ENCODE measurements around the gene CHST11.

CHST11 gene

GRCh38 chr12:104482748-104483147 lies 26.0 kb downstream of the CHST11 start:
- DNase-seq, result no peak

- DNase-seq, result no peak
Observed at GRCh38 chr12:104484079-104484478, 27.3 kb downstream of the CHST11 start.

- DNase-seq, result peak; percentile 91
Observed at GRCh38 chr12:104485651-104486362, 29.1 kb downstream of the CHST11 start.

GRCh38 chr12:104486363-104486750 lies 29.6 kb downstream of the CHST11 start:
- no peak for DNase-seq

- DNase-seq, result no peak
Observed at GRCh38 chr12:104486943-104487819, 30.4 kb downstream of the CHST11 start.

GRCh38 chr12:104488374-104488773 lies 31.6 kb downstream of the CHST11 start:
- no peak for DNase-seq

GRCh38 chr12:104490186-104490585 lies 33.4 kb downstream of the CHST11 start:
- DNase-seq, result peak; percentile 73

- DNase-seq, result no peak
Observed at GRCh38 chr12:104490850-104491249, 34.1 kb downstream of the CHST11 start.

GRCh38 chr12:104493496-104493895 lies 36.7 kb downstream of the CHST11 start:
- no peak for DNase-seq

- DNase-seq, result no peak
Observed at GRCh38 chr12:104494137-104494792, 37.5 kb downstream of the CHST11 start.

- DNase-seq, result no peak
Observed at GRCh38 chr12:104494793-104495158, 38.0 kb downstream of the CHST11 start.

GRCh38 chr12:104495786-104496185 lies 39.0 kb downstream of the CHST11 start:
- no peak for DNase-seq

- no peak for DNase-seq
Observed at GRCh38 chr12:104496336-104496735, 39.6 kb downstream of the CHST11 start.

GRCh38 chr12:104498211-104498801 lies 41.6 kb downstream of the CHST11 start:
- DNase-seq, result no peak

GRCh38 chr12:104499668-104500332 lies 43.1 kb downstream of the CHST11 start:
- DNase-seq, result no peak

GRCh38 chr12:104501115-104501514 lies 44.4 kb downstream of the CHST11 start:
- DNase-seq, result no peak

GRCh38 chr12:104501660-104502059 lies 44.9 kb downstream of the CHST11 start:
- DNase-seq, result no peak

GRCh38 chr12:104502217-104502616 lies 45.5 kb downstream of the CHST11 start:
- no peak for DNase-seq

GRCh38 chr12:104502638-104503037 lies 45.9 kb downstream of the CHST11 start:
- DNase-seq, result no peak

GRCh38 chr12:104503191-104503590 lies 46.4 kb downstream of the CHST11 start:
- no peak for DNase-seq

- no peak for DNase-seq
Observed at GRCh38 chr12:104504146-104504545, 47.4 kb downstream of the CHST11 start.

GRCh38 chr12:104505095-104505818 lies 48.5 kb downstream of the CHST11 start:
- no peak for DNase-seq

Data from hematopoietic multipotent progenitor cell treated with erythropoietin and hydrocortisone succinate and interleukin-3 and kit ligand, for 8 days (in vitro differentiated cells).